NCI-H2081 treated with DMSO at 0.1 percent for 48 hours (cell line): Measurements from ENCODE around the gene MDFIC2.
"Not testable (repeated sequence)": the region's sequence is repeated elsewhere in the genome, so short reads cannot be mapped to it uniquely, and the experiment has no call there.

Experiments used
- DNase-seq: peaks from one replicate; lab custom pipeline; 2025; lab: John Stamatoyannopoulos, UW

Gene MDFIC2

DNA sequence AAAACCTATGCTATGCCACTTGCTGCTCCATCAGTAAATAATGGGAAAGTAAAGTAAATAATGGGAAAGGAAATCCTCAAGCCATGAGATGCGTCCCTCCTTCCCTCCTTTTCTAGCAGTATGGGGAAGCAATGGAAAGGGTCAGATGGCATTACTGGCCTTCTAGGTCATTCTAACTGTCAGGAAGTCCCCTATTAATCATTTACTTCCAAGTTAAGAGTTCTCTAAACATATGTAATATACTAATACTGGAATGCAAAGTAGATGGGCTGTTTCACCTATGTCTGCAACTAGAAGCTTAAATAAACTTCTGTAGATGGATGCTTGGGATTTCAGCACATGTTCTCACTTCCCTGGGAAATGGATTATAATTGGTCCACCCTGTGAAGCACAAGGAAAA lies 55.9 kb downstream of the MDFIC2 start:
- DNase-seq = no peak

DNA sequence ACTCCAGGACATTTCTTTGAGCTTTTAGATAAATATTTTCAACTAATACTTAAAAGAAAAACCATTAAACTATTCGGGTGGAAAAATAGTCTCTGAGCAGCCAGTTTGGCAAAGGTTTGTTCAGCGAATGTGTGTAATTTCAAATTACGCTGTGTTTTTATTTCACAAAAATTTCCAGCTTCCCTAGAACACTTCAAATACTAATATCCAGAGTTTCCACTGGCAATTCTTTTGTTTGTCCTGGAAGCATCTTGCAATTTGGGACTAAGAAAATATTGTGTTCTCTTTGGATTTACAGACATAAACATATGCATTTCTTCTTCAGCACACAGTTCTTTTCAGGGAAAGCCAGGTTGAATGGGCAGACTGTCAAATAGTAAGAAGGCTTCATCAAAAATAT lies 61.9 kb downstream of the MDFIC2 start:
- DNase-seq = no peak

DNA sequence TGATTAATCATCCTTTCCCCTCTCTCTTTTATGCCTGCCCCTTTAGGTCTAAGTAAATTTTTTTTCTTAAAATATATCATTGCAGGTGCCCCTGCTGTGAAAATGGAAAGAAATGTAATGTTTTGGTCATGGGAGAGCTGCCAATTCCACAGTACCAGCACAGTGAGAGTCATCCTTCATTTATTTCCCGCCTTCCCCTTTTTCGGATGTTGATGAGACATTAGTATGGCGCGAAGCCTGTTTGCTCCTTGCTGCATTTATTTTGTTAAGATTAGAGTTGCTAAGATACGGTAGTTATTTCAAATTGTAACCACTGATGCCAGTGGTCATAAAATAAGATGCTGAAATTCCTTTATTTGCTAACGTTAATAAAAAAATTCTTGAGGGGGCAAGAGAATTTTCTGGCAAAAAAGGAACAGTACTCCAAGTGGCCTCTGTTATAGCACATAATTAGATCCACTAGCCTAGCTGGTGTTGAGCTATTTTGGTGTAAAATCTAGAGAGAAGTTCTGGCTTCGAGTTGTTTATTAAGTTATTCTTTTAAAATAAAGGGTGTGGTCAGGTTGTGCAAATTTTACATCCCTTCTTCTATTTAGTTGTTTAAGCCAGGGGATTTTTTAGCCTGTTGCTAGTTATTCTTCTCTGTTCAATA lies 62.8 kb downstream of the MDFIC2 start:
- no peak for DNase-seq

- no peak for DNase-seq
Measured at GRCh38 chr3:70248856-70249255, 63.6 kb downstream of the MDFIC2 start.

DNA sequence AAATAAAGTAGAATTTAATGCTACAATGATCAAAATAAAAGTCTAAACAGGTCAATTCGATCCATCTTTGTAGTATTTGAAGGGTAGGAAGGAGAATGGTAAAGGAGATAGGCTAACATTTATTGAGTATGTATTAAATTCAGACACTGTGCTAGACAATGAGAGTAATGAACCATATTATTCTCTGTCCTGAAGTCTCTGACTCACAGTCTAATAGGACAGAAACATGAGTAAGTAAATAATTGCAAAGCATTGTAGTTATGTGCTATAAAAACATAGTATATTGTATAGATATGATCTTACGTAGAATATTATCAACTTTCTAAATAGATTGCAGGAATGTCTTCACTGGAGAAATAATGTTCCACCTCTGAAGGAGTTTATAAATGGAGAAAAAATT lies 64.5 kb downstream of the MDFIC2 start:
- DNase-seq = no peak

GRCh38 chr3:70245746-70246525 lies 66.5 kb downstream of the MDFIC2 start:
- DNase-seq = no peak

GRCh38 chr3:70244422-70244821 lies 68.0 kb downstream of the MDFIC2 start:
- no peak for DNase-seq

DNA sequence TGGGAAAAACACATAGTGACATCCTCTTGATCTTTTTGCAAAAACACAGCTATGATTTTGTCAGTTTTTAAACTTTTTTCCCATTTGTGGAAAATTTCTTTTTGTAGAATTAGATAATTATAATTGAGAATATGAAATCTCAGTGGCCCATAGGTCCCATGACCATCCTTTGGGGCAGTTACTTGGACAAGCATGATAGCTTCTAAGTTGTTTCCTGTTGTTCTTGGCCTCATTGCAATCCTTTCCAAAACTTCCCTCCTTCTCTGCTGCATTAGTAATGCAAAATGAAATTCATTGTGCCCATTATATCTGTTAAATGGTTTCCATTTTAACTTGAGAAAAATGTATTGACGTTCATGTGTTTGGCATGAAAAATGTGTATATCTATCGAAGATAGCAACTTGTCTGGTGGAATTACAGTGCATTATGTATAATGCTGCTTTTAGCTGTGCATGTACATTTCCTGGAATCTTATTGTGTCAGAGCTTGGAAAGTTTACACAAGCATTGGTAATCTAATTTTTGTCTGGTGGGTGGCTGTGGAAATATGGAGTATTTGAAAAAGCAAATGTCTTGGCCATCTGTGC lies 70.0 kb downstream of the MDFIC2 start:
- DNase-seq = no peak

GRCh38 chr3:70233812-70234211 lies 78.6 kb downstream of the MDFIC2 start:
- no peak for DNase-seq

DNA sequence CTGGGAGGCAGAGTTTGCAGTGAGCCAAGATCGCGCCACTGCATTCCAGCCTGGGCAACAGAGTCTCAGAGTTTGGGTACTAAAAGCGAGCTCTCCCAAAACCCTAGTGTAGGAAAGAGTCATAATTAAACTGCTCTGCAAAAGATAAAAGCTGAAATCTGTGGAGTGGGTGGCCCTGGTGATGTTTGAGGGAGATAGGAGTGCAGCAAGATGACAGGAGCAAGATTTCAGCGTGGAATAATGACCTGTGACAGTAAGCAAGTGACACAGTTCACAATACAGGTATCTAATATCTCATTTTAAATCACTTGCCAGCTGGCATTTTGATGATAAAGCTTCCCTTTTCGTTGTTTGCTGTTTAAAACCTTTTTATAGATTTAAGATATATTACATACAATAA lies 79.3 kb downstream of the MDFIC2 start:
- DNase-seq = no peak

DNA sequence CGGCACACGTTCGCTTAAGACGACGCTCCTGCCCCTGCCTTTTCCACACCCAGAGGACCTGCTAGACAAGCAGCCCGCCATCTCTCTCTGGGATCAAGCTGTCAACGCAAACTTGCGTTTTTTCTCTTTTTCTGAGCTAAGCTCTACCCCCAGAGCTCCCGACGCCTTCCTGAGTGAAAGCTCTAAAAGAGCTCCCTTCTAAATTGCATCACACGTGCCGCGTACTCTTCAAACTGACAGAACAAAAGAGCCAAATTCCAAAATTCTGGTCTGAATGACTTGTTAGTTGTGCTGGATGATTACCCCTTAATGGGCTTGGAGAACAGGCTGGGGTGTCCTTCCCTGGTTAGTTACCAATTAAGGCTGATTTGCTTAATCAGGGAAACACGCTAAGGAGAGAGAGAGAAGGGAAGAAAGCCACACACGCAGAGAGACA lies 81.2 kb downstream of the MDFIC2 start:
- no peak for DNase-seq

- DNase-seq = no peak
Measured at GRCh38 chr3:70227437-70227836, 85.0 kb downstream of the MDFIC2 start.

DNA sequence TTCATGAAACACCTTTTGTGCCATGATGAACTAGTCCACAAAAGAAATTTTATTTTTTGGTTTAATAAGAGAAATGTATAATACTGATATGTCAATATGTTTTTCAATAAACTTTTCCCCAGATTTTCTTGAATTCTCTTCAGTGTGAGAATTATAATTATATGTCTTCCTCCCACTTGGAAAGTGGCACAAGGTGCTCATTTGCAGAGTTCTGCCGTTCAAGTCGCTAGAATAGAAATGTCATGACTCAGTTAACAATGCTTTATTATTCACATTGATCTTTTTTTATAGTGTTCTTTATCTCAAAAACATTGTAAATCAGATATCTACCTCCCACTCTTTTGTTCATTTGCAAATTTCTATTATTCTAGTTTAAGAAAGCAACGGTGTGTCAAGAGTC lies 87.3 kb downstream of the MDFIC2 start:
- no peak for DNase-seq

DNA sequence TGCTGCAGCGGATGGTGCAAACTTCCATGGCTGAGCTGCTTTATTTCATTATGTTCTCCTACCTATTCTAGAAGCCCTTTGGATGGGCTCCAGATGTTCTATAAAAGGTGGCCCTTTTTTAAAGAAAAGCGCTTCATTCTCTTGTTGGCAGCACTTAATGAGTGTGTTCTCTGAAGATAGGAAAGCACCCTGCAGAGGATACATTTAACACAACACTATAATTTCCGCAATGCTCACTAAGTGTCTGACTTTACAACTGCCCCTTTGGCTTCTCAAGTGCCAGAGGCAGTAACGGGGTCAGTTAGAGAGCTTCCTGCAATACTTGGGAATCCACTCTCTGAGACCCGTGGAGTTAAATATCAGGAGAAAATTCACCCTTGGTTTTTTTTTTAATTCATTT lies 88.1 kb downstream of the MDFIC2 start:
- DNase-seq = no peak

- no peak for DNase-seq
Measured at GRCh38 chr3:70218471-70218870, 94.0 kb downstream of the MDFIC2 start.

GRCh38 chr3:70211274-70211673 lies 101.2 kb downstream of the MDFIC2 start:
- DNase-seq = not testable (repeated sequence)

- no peak for DNase-seq
Measured at GRCh38 chr3:70201975-70202374, 110.5 kb downstream of the MDFIC2 start.

- no peak for DNase-seq
Measured at GRCh38 chr3:70189884-70190473, 122.5 kb downstream of the MDFIC2 start.

GRCh38 chr3:70186221-70186620 lies 126.2 kb downstream of the MDFIC2 start:
- no peak for DNase-seq

DNA sequence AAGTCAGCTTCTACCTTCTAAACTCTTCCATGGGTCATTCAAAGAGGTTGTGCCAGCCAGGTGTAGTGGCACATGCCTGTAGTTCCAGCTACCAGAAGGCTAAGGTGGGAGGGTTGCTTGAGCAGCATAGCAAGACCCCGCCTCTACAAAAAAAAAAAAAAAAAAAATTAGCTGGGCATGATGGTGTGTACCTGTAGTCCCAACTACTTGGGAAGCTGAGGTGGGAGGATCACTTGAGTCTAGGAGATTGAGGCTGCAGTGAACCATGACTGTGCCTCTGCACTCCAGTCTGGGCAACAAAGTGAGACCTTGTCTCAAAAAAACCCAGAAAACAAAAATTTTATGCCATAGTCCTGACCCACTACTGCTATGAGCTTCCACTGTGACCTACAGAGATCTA lies 126.8 kb downstream of the MDFIC2 start:
- no peak for DNase-seq

- no peak for DNase-seq
Measured at GRCh38 chr3:70183781-70184504, 128.5 kb downstream of the MDFIC2 start.

DNA sequence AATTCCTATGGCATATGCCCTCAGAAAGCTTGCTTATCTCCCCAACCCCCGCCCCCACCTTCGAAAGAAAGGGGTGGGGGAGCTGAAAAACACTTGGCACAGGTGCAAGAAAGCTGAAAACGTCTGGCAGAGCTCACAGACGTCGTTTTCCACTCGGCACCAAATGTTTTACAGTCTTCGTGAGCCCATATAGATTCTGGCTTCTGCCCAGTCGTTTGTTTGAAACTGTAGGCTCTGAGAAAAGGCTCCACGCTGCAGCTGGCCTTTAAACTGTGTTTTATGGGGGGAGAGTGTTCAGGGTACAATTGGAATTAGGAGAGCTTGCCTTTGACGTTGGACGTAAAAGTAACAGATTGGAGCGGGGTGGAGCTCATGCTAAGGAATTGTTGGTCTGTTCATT lies 130.3 kb downstream of the MDFIC2 start:
- no peak for DNase-seq
